ENCODE results near the gene C5.

The C5 gene

GRCh38 chr9:120938851-120939250 is 111.2 kb downstream of the C5 start:
- no peak for DNase-seq

- DNase-seq: no peak
Observed at GRCh38 chr9:120937596-120937995, 112.5 kb downstream of the C5 start.

GRCh38 chr9:120937127-120937526 is 112.9 kb downstream of the C5 start:
- no peak for DNase-seq

- DNase-seq: no peak
Observed at GRCh38 chr9:120936764-120937122, 113.3 kb downstream of the C5 start.

GRCh38 chr9:120936011-120936763 is 113.9 kb downstream of the C5 start:
- DNase-seq: peak; percentile 87

- peak; percentile 40 for DNase-seq
Observed at GRCh38 chr9:120935383-120935857, 114.7 kb downstream of the C5 start.

- no peak for DNase-seq
Observed at GRCh38 chr9:120934281-120934680, 115.8 kb downstream of the C5 start.

GRCh38 chr9:120933310-120934055 is 116.6 kb downstream of the C5 start:
- peak; percentile 28 for DNase-seq

GRCh38 chr9:120932086-120932823 is 117.8 kb downstream of the C5 start:
- no peak for DNase-seq

- peak; percentile 93 for DNase-seq
Observed at GRCh38 chr9:120931231-120932085, 118.6 kb downstream of the C5 start.

GRCh38 chr9:120929229-120929791 is 120.8 kb downstream of the C5 start:
- no peak for DNase-seq

GRCh38 chr9:120928483-120929228 is 121.4 kb downstream of the C5 start:
- peak; percentile 86 for DNase-seq

- DNase-seq: peak; percentile 84
Observed at GRCh38 chr9:120928015-120928482, 122.0 kb downstream of the C5 start.

- peak; percentile 44 for DNase-seq
Observed at GRCh38 chr9:120927269-120928014, 122.6 kb downstream of the C5 start.

- no peak for DNase-seq
Observed at GRCh38 chr9:120926397-120926928, 123.6 kb downstream of the C5 start, which contains the start of gene TRAF1. Gene TRAF1, minus strand, starts transcription at chr9:120926796. Its CDS starts 721 bp downstream, at chr9:120926075.

- peak; percentile 93 for DNase-seq
Observed at GRCh38 chr9:120925535-120926396, 124.3 kb downstream of the C5 start.

GRCh38 chr9:120924698-120925534 is 125.2 kb downstream of the C5 start:
- DNase-seq: peak; percentile 70

All from CD4-positive, alpha-beta T cell treated with Interleukin-21 for 1 hour (primary cell).